Stimulated activated CD4-positive, alpha-beta T cell treated with anti-CD3 and anti-CD28 coated beads, Interleukin-2, amount 100 ng/mL, for 48 hours (primary cell): ENCODE results near the gene GLYR1.

Experiments used
- DNase-seq, 2 donors: peaks; one replicate each; pipeline ENCODE4 v3.0.0-alpha.2; 2020

GLYR1 gene

GRCh38 chr16:4803401-4803844 is 43.7 kb downstream of the GLYR1 start:
- no peak for DNase-seq

DNA sequence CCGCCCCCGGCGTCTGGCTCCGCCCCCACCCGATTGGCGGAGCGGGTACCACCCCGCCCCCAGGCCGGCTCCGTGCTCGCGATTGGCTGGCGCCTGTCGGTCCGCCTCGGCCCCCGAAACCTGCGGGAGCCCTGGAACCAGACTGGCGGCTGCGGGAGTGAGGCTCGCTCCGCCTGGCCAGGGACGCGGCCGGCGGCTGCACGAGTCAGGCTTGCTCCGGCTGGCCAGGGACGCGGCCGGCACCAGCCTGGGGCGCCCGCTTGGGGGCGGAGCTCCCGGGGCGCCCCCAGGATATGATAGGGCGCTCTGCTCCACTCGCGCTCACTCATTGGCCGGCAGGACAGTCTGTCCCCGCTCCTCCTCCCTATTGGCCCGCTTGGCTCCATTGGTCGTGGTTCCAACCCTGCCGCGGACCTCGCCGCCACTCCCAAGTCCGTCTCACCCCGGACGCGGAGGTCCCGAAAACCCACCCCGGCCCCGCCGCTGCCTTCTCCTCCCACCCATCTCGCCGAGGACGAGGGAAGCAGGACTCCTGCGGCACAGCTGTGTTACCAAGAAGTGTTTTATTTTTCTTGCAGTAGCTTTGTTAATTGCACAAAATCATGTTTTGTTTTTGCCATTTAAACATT is 44.3 kb downstream of the GLYR1 start:
- DNase-seq, result peak; percentile 82 to 85

- DNase-seq, result peak; percentile 57 to 59
These were observed 45.0 kb downstream of the GLYR1 start, which contains the start of gene ROGDI for GRCh38 chr16:4801962-4802658. Gene ROGDI (minus strand): TSS chr16:4802633. CDS start chr16:4802571, 62 bp downstream.

DNA sequence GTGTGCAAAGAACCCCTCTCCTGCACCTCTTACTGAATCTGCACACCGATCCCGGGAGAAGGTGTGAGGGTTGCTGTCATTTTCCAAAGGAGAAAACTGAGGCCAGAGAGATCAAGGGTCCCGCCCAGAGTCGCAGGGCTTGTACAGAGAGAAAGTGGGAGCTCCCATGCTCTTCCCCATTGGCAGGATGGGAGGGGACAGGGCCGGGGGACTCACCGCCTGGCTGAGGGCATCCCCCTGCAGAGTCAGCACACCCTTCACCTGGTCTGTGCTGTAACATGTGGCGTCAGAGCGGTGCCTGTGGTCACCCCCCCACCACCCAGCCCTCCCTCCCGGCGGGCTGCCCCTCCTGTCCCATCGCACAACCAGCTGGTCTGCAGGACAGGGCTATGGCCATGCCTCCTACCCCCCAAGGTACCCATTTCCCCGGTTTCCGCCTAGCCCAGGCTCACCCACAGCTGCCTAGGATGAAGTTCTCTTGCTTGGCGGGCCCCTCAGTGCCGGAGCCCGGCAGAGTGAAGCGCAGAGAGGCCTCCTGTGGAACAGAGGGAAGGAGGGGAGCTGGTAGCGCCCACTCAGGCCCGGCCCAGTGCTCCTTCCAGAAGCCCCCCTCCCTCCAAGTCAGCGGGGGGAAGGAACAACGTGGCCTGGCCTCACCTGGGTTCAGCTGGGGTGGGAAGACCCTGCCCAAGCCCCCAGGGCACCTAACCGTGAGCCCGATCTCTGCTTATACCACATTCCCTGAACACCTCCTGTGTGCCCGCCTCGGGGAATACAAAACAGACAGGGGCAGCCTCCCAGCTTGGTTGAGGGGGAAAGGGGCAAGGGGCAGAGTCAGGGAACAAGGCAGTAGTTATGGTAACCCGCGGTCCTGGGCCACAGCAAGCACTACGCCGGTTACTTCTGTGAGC is 45.8 kb downstream of the GLYR1 start:
- no peak for DNase-seq

DNA sequence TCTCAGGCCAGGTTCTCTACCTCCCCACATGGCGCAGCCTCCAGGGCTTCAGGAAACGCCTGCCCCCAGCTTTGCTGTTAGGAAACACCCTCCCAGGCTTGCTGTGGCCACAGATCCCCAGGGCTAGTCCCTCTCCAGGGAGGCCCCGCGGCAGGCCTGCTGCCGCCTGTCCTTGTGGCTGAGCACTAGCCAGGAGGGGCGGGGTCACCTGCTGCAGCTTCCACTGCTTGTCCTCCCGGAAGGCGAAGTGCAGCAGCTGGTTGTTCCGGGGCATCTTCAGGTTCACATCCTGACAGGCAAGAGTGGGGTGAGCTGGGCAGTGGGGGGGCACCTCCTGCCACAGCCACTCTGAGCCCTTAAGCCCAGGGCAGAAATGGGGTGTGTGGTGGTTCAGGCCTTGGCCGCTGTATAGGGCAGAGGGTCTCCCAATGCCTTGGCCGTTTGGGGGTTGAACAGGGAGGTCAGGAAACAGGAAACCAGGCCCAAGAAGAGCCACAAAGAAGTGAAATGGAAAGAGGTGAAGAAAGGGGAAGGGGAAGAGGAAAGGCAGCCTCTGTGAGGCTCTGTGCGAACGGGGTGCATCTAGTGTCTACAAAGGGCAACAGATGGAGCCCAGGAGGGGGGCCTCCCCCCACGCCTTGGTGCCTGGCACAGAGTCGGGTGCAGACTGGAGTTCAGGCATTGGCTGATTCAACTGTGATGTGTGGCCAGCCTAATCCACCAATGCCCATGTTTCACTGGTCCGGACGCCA is 46.6 kb downstream of the GLYR1 start:
- no peak for DNase-seq

DNA sequence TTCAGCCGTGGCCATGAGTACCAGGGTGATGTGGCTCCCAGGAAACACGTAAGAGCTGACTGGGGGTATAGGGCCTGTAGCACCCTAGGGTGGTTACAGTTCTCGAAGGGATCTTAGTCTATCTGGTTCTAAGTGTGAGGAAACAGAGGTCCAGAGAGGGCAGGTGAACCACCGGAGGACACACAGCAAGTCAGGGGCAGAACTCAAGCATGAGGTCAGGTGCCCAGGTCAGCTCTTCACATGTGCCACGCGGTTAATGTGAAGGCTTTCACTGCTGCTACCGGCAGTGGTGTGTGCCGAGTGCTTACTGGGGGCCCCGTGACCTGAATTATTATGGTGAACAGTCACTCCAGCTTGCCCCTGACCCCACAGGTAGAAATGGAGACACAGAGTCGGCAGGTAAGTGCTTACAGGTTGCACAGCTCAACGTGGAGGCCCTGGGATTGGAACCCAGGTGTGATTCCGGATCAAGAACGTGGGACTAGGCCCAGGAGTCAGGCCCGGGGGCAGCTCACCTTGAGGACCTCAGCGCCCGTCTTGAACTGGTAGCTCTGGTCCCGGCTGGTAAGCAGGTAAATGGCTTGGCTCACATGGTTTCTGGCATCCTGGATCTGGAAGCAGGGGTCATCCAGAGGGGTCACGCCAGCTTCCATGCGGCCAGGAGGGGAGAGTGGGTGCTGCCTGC is 47.8 kb downstream of the GLYR1 start:
- no peak for DNase-seq

DNA sequence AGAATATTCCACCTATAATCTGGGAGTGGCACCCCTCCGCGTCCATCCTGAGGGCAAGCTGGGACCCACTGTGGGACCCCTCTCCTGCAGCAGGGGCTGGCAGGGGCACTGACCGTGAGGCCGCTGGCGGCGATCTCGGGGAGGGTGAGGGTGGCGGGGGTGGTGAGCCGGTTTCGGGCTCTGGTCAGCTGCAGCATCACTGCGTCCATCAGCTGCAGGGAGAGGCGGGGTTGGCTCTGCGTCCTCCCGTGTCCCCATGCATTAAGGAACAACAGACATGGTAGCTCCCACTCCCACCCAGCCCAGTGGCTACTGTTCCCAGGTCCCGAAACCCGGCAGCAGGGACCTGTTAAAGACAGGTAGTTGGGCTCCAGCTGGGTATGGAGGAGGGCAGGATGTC is 48.6 kb downstream of the GLYR1 start:
- no peak for DNase-seq

- no peak for DNase-seq
These were observed 49.3 kb downstream of the GLYR1 start for GRCh38 chr16:4797805-4798252.

GRCh38 chr16:4796982-4797804 is 49.9 kb downstream of the GLYR1 start:
- no peak for DNase-seq

DNA sequence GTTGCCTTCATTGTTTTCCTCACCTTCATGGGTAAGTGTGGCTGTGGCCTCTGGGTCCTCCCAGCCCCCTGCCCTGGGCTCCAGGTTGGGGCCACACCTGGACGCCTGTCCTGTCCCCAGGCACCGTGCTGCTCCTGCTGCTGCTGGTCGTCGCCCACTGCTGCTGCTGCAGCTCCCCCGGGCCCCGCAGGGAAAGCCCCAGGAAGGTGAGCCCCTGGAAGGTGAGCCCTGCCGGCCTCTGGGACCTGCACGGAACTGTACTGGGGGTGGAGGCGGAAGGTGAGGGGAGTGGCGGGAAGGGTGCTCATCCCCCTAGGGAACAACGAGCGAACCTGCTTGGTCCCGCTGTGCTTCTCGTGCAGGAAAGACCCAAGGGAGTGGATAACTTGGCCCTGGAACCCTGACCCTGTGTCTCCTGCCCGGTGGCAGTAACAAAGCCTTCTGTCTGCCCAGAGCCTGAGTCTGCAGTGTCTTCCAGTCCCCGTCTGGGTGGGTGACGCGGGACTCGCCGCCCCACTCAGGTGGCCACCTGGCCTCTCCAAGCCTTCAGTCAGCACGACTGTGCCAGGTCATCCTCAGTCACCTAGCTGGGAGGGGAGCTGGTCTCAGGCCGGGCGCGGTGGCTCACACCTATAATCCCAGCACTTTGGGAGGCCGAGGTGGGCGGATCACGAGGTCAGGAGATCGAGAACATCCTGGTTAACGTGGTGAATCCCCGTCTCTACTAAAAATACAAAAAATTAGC is 51.1 kb downstream of the GLYR1 start:
- DNase-seq, result no peak

DNA sequence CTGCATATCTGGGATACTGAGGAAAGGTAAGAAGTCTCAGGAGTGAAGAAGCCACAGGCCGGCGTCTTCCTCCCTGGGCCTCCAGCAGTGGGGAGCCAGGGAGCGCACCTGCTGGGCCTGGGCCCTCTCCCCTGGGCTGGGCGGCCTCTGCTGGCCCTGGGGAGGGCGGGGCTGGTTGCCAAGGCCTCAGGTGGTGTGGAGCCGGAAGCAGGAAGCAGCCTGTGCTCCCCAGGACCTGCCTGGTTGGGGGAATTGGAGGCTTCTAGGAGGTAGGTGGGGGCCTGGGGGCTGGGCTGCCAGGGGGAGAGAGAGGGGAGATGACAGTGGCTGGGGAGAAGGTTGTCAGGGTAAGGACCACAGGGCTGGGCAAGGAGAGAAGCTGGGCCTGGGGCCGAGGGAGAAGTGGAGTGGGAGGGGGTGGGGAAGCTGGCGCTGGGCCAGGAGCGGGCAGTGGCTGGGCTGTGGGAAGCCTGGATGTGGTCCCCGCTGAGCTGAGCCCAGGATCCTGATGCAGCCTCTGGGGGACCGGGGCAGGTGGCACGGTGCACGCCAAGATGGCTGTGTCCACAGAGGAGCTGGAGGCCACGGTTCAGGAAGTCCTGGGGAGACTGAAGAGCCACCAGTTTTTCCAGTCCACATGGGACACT is 51.8 kb downstream of the GLYR1 start, which contains the start of gene SMIM22:
Gene SMIM22 (plus strand): TSS at position 189 of the 647 bp plus-strand sequence. CDS start 366 bp downstream, at position 555.
- no peak for DNase-seq

- DNase-seq, result no peak
These were observed 54.1 kb downstream of the GLYR1 start for GRCh38 chr16:4792951-4793513.

DNA sequence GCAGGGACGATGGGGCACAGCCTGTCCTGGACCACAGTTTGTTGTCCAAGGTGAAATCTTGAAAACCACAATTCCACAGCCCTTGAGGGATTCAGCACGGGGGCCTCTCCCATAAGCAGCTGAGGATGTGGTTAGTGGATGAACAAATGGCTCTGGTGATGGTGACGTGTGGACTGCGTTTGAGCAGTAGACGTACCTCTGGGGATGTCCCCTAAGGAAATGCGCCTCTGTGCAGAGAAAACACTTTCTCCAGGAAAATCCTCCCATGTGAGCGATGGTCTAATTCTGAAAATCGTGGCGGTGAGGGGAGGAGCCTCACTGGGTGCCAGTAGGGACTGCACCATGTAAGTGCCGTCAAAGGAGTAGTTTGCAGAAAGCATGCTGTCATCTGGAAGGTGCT is 56.2 kb downstream of the GLYR1 start:
- no peak for DNase-seq

- DNase-seq, result no peak
These were observed 56.8 kb downstream of the GLYR1 start for GRCh38 chr16:4790261-4790660.

GRCh38 chr16:4788910-4789309 is 58.2 kb downstream of the GLYR1 start:
- DNase-seq, result no peak

DNA sequence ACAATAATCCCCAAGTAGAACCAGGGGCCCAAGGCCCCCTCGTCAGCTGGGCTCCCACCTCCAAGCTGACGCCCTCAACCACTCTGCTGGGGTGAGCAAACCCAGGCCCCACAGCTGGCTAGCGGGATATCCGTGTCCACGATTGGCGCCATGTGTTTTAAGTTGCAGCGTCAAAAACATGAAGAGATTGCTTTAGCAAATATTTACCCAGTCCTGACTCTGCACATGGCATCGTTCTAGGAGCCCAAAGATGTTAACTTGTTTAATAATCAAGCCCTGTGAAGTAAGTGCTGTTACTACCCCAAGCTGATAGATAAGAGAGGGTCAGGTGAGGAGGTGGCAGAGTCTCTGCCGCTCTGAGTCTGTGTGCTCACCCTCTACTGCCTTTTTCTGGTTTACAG is 58.6 kb downstream of the GLYR1 start:
- DNase-seq, result no peak

DNA sequence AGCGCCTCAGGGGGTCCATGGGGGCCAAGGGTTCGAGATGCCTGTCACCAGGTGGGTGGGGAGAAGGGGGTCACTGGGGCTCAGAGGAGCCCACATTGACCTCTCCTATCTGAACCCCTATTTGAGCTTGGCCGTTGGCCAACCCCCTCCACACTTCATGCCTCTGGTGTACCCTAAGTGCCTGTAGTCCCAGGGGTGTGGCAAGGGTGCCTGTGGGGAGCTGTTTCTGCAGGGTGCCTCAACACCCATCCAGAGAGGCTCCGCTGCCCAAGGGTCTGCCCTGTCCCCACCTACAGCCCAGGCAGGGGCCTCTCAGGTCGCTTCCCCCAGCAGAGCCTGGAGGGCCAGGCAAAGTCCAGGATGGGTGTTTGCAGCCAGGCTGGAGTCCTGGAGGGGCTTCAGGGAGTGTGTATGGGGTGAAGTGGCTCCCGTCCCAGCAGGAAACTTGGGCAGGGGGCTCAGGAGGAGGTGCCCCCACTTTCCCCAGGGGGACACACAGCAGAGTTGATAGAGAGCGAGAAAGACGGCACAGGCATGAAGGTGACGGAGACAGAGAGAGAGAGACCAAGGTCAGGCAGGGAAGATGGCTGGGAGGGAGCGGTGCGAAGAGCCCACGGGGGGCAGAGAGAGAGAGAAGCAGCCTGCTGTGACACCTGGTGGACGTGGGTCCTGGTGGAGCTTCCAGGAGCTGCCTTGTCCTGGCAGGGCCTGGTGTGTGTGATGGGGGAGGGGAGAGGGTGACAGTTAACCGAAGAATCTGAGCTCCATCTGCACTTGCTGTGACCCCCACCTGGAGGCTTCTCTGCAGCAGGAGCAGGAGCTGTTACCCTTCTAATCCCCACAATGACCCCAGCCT is 59.2 kb downstream of the GLYR1 start, which contains the start of gene SEPTIN12:
Gene SEPTIN12 (minus strand): TSS at position 719 of the 856 bp plus-strand sequence. CDS start 700 bp downstream, at position 19.
- DNase-seq, result no peak

- no peak for DNase-seq
These were observed 60.0 kb downstream of the GLYR1 start for GRCh38 chr16:4787068-4787467.
